MM.1S (cell line): ENCODE data around the gene KRTAP17-1.

Experiments used
- CTCF ChIP-seq: fragments of 300-600 bp; sonication (generic); IDR thresholded peaks from 2 replicates; pipeline ENCODE4 v1.5.1; 2016; ENCODE audit warnings: antibody characterized with exemption, low read length, mixed read lengths
- EZH2 ChIP-seq: fragments of 300-600 bp; sonication (generic); optimal IDR thresholded peaks from 2 replicates; pipeline ENCODE3; 2017; ENCODE audit warnings: low read depth, mild to moderate bottlenecking, antibody characterized with exemption, low read length, mixed read lengths

GRCh38 chr17:41271858-41272257 lies 43.7 kb downstream of the KRTAP17-1 start:
- TF ChIP-seq CTCF (no peak), EZH2 (no peak)
